ENCODE results near the gene LRIT3.

DNA sequence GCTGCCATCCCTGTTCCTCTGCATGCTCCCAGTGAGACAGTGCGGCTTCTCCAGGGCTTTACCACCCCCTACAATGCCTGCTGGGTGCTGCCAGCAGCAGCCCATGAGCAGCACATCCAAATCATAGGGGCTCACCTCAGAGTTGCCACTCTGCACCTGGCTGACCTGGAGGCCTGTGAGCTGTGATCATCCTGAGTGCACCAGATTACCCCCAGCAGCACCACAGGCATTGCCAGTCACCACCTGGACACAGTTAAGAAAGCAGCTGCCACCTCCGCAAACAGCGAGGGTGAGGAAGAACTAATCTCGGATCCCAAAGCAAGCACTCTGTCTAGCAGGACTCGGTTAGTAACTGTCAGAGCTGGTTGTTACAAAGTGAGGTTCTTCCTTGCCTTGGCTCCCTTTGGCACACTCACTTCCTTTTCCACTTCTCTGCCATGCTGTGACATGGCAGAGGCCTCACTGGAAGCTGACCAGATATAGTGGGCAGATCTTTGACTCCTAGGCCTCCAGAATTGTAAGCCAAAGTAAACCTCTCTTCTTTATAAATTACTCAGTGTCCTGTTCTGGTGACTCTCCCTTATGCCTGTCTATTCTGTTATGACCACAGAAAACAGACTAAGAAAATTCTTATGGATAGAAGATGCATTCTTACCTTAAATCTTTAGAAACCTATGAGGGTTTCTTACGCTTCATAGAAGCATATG, 25.2 kb downstream of the LRIT3 start:
- TF ChIP-seq SP1 (IDR thresholded peaks at IDR 0.05) (no peak), SUZ12 (IDR thresholded peaks at IDR 0.05) (no peak), ELF4 (IDR thresholded peaks at IDR 0.05) (no peak), FOXM1 (IDR thresholded peaks at IDR 0.05; ENCODE audit: borderline replicate concordance) (no peak), PKNOX1 (IDR thresholded peaks at IDR 0.05) (no peak), FOXK2 (IDR thresholded peaks at IDR 0.05) (no peak), HDGF (IDR thresholded peaks at IDR 0.05; ENCODE audit: borderline replicate concordance) (no peak), BHLHE40 (IDR thresholded peaks at IDR 0.05; ENCODE audit: borderline replicate concordance) (no peak)
